H1 (cell line): Measurements from ENCODE around the gene SVIL. TPM values are rescaled to one million over a fixed set of nuclear protein-coding genes. Genes with fewer than 3 reads are reported as not detected.

Experiments
- CTCF ChIA-PET: fragments of 300-600 bp; sonication (Branson Sonifier 250); formaldehyde crosslinking; loops from one replicate; lab custom pipeline; 2021; ENCODE audit not compliant: partially characterized antibody; lab: Charles Lee
- POLR2A ChIA-PET: fragments of 300-600 bp; sonication (Branson Sonifier 250); formaldehyde crosslinking; loops from one replicate; lab custom pipeline; 2021; ENCODE audit warnings: inconsistent platforms; ENCODE audit not compliant: partially characterized antibody; lab: Charles Lee
- DNase-seq, 2 experiments: peaks; one replicate each; pipeline versions ENCODE4 v3.0.0 to v3.0.0-alpha.2; 2010 to 2022; ENCODE audit warnings: low spot score in 2 of 2, low read depth in 1 of 2, mixed read lengths in 1 of 2
- FAIRE-seq: peaks from 2 replicates; lab custom pipeline; 2011; peaks lifted over from hg19 to GRCh38; lab: Jason Lieb, UNC
- H2AFZ ChIP-seq: 2 replicates; pipeline ENCODE4 v1.8.1; 2012; ENCODE audit warnings: low read length, inconsistent platforms
- H2AK5ac ChIP-seq: 2 replicates; pipeline ENCODE4 v1.6.1; 2013; ENCODE audit warnings: low read depth, low read length
- H2BK120ac ChIP-seq: replicated peaks from 2 replicates; pipeline ENCODE3; 2013; ENCODE audit warnings: low read depth, low read length, inconsistent platforms
- H2BK12ac ChIP-seq: 2 replicates; pipeline ENCODE4 v1.6.1; 2013; ENCODE audit warnings: low read depth, low read length
- H2BK15ac ChIP-seq: 2 replicates; pipeline ENCODE4 v1.6.1; 2013; ENCODE audit warnings: low read length
- H2BK20ac ChIP-seq: 2 replicates; pipeline ENCODE4 v1.6.1; 2013; ENCODE audit warnings: low read length
- H2BK5ac ChIP-seq: 2 replicates; pipeline ENCODE4 v1.6.1; 2013; ENCODE audit warnings: low read depth, low read length
- H3K14ac ChIP-seq: 2 replicates; pipeline ENCODE4 v1.6.1; 2013; ENCODE audit warnings: inconsistent platforms; ENCODE audit not compliant: insufficient read length
- H3K18ac ChIP-seq: 2 replicates; pipeline ENCODE4 v1.6.1; 2013; ENCODE audit warnings: low read length; ENCODE audit errors: extremely low read depth
- H3K23ac ChIP-seq: 2 replicates; pipeline ENCODE4 v1.6.1; 2013; ENCODE audit warnings: inconsistent platforms; ENCODE audit not compliant: insufficient read length
- H3K23me2 ChIP-seq: 2 replicates; pipeline ENCODE4 v1.6.1; 2013; ENCODE audit warnings: low read depth, low read length
- H3K27ac ChIP-seq: 2 replicates; pipeline ENCODE4 v1.6.1; 2011; ENCODE audit warnings: low read depth, low read length, inconsistent platforms
- H3K27me3 ChIP-seq, 4 experiments: replicated peaks in 1 of 4; 1 replicate in 1 of 4; 2 replicates in 3 of 4; pipeline versions ENCODE4 v1.6.1 to v1.8.1; 2011 to 2013; ENCODE audit warnings: low read length in 3 of 4, mild to moderate bottlenecking in 3 of 4, inconsistent platforms in 2 of 4, mixed read lengths in 2 of 4, moderate library complexity in 1 of 4; ENCODE audit not compliant: control insufficient read depth in 3 of 4, insufficient read depth in 3 of 4; ENCODE audit errors: extremely low read depth in 1 of 4
- H3K36me3 ChIP-seq, 4 experiments: 2 replicates each; pipeline versions ENCODE4 v1.6.1 to v1.8.1; 2011 to 2013; ENCODE audit warnings: mild to moderate bottlenecking in 4 of 4, low read length in 3 of 4, moderate library complexity in 2 of 4, control low read depth in 1 of 4, inconsistent platforms in 1 of 4; ENCODE audit not compliant: insufficient read depth in 4 of 4, control insufficient read depth in 2 of 4
- H3K4ac ChIP-seq: replicated peaks from 2 replicates; pipeline ENCODE3; 2013; ENCODE audit warnings: low read length, low read depth, mixed read lengths, inconsistent platforms; ENCODE audit not compliant: insufficient read length
- H3K4me1 ChIP-seq, 4 experiments: replicated peaks in 1 of 4; 1 replicate in 1 of 4; 2 replicates in 3 of 4; pipeline versions ENCODE4 v1.6.1 to v1.8.1; 2011 to 2013; ENCODE audit warnings: low read length in 3 of 4, inconsistent platforms in 2 of 4, mixed read lengths in 1 of 4; ENCODE audit not compliant: insufficient read depth in 4 of 4, control insufficient read depth in 3 of 4
- H3K4me2 ChIP-seq, 2 experiments: 2 replicates each; pipeline versions ENCODE4 v1.6.1 to v1.8.1; 2011 to 2013; ENCODE audit warnings: low read depth in 2 of 2, low read length in 2 of 2, control low read depth in 1 of 2, inconsistent platforms in 1 of 2, mild to moderate bottlenecking in 1 of 2; ENCODE audit not compliant: insufficient read depth in 1 of 2
- H3K4me3 ChIP-seq, 4 experiments: fragments of 200-600, 300-600 bp in 1 of 4; sonication (generic), shearing (Covaris generic), sonication (Bioruptor Twin) in 1 of 4; 2 replicates each; pipeline versions ENCODE4 v1.5.1 to v1.8.1; 2011 to 2016; ENCODE audit warnings: low read length in 4 of 4, low read depth in 3 of 4, control low read depth in 2 of 4, inconsistent platforms in 2 of 4, mild to moderate bottlenecking in 2 of 4, mixed read lengths in 1 of 4, moderate library complexity in 1 of 4; ENCODE audit not compliant: insufficient read depth in 2 of 4; ENCODE audit errors: extremely low read depth in 1 of 4
- H3K56ac ChIP-seq: replicated peaks from 2 replicates; pipeline ENCODE3; 2013; ENCODE audit warnings: low read depth, mild to moderate bottlenecking, mixed read lengths, low read length, inconsistent platforms; ENCODE audit not compliant: insufficient read length
- H3K79me1 ChIP-seq: 2 replicates; pipeline ENCODE4 v1.6.1; 2013; ENCODE audit warnings: low read depth, low read length, control low read depth
- H3K79me2 ChIP-seq, 2 experiments: 2 replicates each; pipeline versions ENCODE4 v1.6.1 to v1.8.1; 2012 to 2013; ENCODE audit warnings: low read length in 2 of 2, mild to moderate bottlenecking in 2 of 2, inconsistent platforms in 1 of 2; ENCODE audit not compliant: insufficient read depth in 2 of 2, control insufficient read depth in 1 of 2
- H3K9ac ChIP-seq, 4 experiments: replicated peaks in 1 of 4; 1 replicate in 1 of 4; 2 replicates in 3 of 4; pipeline versions ENCODE4 v1.6.1 to v1.8.1; 2011 to 2013; ENCODE audit warnings: low read depth in 3 of 4, low read length in 3 of 4, control low read depth in 2 of 4, mild to moderate bottlenecking in 2 of 4, moderate library complexity in 2 of 4, inconsistent platforms in 1 of 4; ENCODE audit errors: extremely low read depth in 1 of 4
- H3K9me3 ChIP-seq, 2 experiments: 2 replicates each; pipeline versions ENCODE4 v1.6.1 to v1.8.1; 2012 to 2013; ENCODE audit warnings: mild to moderate bottlenecking in 2 of 2, moderate library complexity in 2 of 2, control low read depth in 1 of 2, inconsistent platforms in 1 of 2, low read depth in 1 of 2, low read length in 1 of 2, mixed read lengths in 1 of 2; ENCODE audit not compliant: insufficient read depth in 2 of 2
- H4K20me1 ChIP-seq, 2 experiments: replicated peaks in 1 of 2; 2 replicates each; pipeline versions ENCODE3 to v1.8.1; 2011 to 2013; ENCODE audit warnings: inconsistent platforms in 2 of 2, low read length in 2 of 2, mild to moderate bottlenecking in 1 of 2; ENCODE audit not compliant: insufficient read depth in 2 of 2, control insufficient read depth in 1 of 2
- H4K5ac ChIP-seq: 2 replicates; pipeline ENCODE4 v1.6.1; 2013; ENCODE audit warnings: low read length, low read depth, mixed read lengths, inconsistent platforms; ENCODE audit not compliant: insufficient read length
- H4K8ac ChIP-seq: 2 replicates; pipeline ENCODE4 v1.8.0; 2013; ENCODE audit warnings: mild to moderate bottlenecking, moderate library complexity, low read length, inconsistent platforms; ENCODE audit not compliant: insufficient read depth; ENCODE audit errors: extremely low read depth
- H4K91ac ChIP-seq: replicated peaks from 2 replicates; pipeline ENCODE3; 2013; ENCODE audit warnings: low read length, mixed read lengths, inconsistent platforms; ENCODE audit not compliant: insufficient read length
- ATF2 ChIP-seq: IDR thresholded peaks from 2 replicates; pipeline ENCODE4 v1.6.1; 2012; ENCODE audit warnings: low read length, inconsistent platforms
- CBX8 ChIP-seq: fragments of 300-800, 300-1000 bp; sonication (generic); IDR thresholded peaks from 2 replicates; pipeline ENCODE4 v1.7.1; 2016; ENCODE audit warnings: low read depth, low read length, borderline replicate concordance
- CHD1 ChIP-seq: IDR thresholded peaks from 2 replicates; pipeline ENCODE4 v1.6.1; 2012; ENCODE audit warnings: low read depth, low read length, improper control_type of control experiment
- CHD2 ChIP-seq: IDR thresholded peaks from 2 replicates; pipeline ENCODE4 v1.6.1; 2012; ENCODE audit warnings: low read length, improper control_type of control experiment
- JUND ChIP-seq: IDR thresholded peaks from 2 replicates; pipeline ENCODE4 v1.6.1; 2011; ENCODE audit warnings: mild to moderate bottlenecking, improper control_type of control experiment, low read length
- SAP30 ChIP-seq: fragments of 300-600 bp; sonication (generic); IDR thresholded peaks from 2 replicates; pipeline ENCODE4 v1.7.1; 2012; ENCODE audit warnings: low read length, moderate library complexity, mild to moderate bottlenecking, inconsistent platforms; ENCODE audit not compliant: insufficient read depth, insufficient replicate concordance
- SIRT6 ChIP-seq: IDR thresholded peaks from one replicate; pipeline ENCODE4 v1.7.1; 2012; ENCODE audit warnings: low read length, inconsistent platforms
- SP1 ChIP-seq: IDR thresholded peaks from 2 replicates; pipeline ENCODE4 v1.6.1; 2011; ENCODE audit warnings: low read depth, low read length
- SP2 ChIP-seq: IDR thresholded peaks from 2 replicates; pipeline ENCODE4 v1.6.1; 2012; ENCODE audit warnings: mild to moderate bottlenecking, low read length, inconsistent platforms
- WGBS, 2 experiments: shearing (Covaris generic) in 1 of 2; methylation state at CpG; one replicate each; pipeline versions ENCODE4 v1.1.6 to v1.1.7; 2013 to 2015; ENCODE audit warnings: low lambda C conversion rate in 2 of 2, mixed read lengths in 2 of 2, inconsistent platforms in 1 of 2, low coverage in 1 of 2, missing lambda C conversion rate in 1 of 2; ENCODE audit not compliant: insufficient replicate concordance in 2 of 2, insufficient coverage in 1 of 2, insufficient read length in 1 of 2; ENCODE audit errors: extremely low coverage in 1 of 2, missing lambda C conversion rate in 1 of 2; 5-methylcytosine and 5-hydroxymethylcytosine counted together
- polyA plus RNA-seq, 7 experiments: library from polyadenylated mRNA; depleted of rRNA in 3 of 7; stranded (reverse) in 5 of 7; unstranded in 2 of 7; fragments of >200 nt in 5 of 7; fragments of 200-250 nt in 2 of 7; gene quantifications; 1 replicate in 5 of 7; 2 replicates in 1 of 7; 4 replicates in 1 of 7; pipeline versions ENCODE4 v1.2.1 to v1.2.3, GENCODE V29; 2011 to 2013; ENCODE audit warnings: missing spikeins in 2 of 7, mixed read lengths in 2 of 7
- total RNA-seq: library from RNA; stranded (reverse); fragmentation: NEBNext Ultra II Directional; extraction: Animal tissue kit (Norgen Biotek cat#: 25700); gene quantifications from 2 replicates; pipeline ENCODE4 v1.2.1, GENCODE V29; 2021
- TF ChIP-seq, protein P1 (sequence below): IDR thresholded peaks from 2 replicates; pipeline ENCODE4 v1.6.1; 2011; ENCODE audit warnings: low read length, improper control_type of control experiment

The SVIL gene
- total and polyA plus RNA-seq, 2 of the 8 experiments (the other 6 are each of a cell fraction or from before 2014, with no cell fraction given), result 4.7 to 15.4 TPM

GRCh38 chr10:29555746-29556481 lies 78.9 kb downstream of the SVIL start:
- Histone ChIP-seq H4K8ac (no peak overlapping the region), H3K79me2 (no peaks in the 10 kb centered on the region), H3K79me1 (no peaks in the 10 kb centered on the region), H3K4me2 (no peak overlapping the region), H3K56ac (no peak overlapping the region), H2AK5ac (no peak overlapping the region), H3K4ac (no peak overlapping the region), H3K36me3 (peaks cover 0 to under 1% (median 0%) of the 10 kb centered on the region in 4 experiments; a peak in 2 of 8 replicates), H2BK5ac (no peak overlapping the region), H2AFZ (no peak overlapping the region), H3K9me3 (no peaks in the 10 kb centered on the region), H3K23ac (no peak overlapping the region), H3K27me3 (no peaks in the 10 kb centered on the region), H3K14ac (no peak overlapping the region), H2BK20ac (no peak overlapping the region), H2BK15ac (no peak overlapping the region), H2BK120ac (no peak overlapping the region), H3K4me1 (peaks cover 0 to 8% (median 5%) of the 10 kb centered on the region in 4 experiments; a peak in 3 of 7 replicates), H3K27ac (no peak overlapping the region), H3K4me3 (no peak overlapping the region), H3K18ac (no peak overlapping the region), H4K91ac (no peak overlapping the region), H3K9ac (no peak overlapping the region), H4K5ac (no peak overlapping the region), H3K23me2 (no peaks in the 10 kb centered on the region), H2BK12ac (no peak overlapping the region), H4K20me1 (no peaks in the 10 kb centered on the region)
- FAIRE-seq, result no peak
- DNase-seq, result no peak
- 85% methylated on average over 8 of the region's 8 CpGs; no CpG with 5 or more reads in 1 of the 2 experiments for WGBS, 2 experiments
- ChIA-PET CTCF (interaction anchor here (0.9 to 5.6 kb wide), 7 partner anchors 14 to 331 kb away, joined by 3 to 32 read pairs (median 4); no protein-coding TSS in a partner anchor), POLR2A (no interaction called here)
- TF ChIP-seq CBX8 (no peak), CHD2 (no peak), SIRT6 (no peak), CHD1 (no peak), SAP30 (no peak), ATF2 (no peak), SP1 (no peak), JUND (no peak), SP2 (no peak)
- TF ChIP-seq, protein P1, sequence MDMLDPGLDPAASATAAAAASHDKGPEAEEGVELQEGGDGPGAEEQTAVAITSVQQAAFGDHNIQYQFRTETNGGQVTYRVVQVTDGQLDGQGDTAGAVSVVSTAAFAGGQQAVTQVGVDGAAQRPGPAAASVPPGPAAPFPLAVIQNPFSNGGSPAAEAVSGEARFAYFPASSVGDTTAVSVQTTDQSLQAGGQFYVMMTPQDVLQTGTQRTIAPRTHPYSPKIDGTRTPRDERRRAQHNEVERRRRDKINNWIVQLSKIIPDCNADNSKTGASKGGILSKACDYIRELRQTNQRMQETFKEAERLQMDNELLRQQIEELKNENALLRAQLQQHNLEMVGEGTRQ, result no peak
